HEK293 (cell line): ENCODE measurements around the gene UGT1A9.
"Not testable (repeated sequence)": the region's sequence is repeated elsewhere in the genome, so short reads cannot be mapped to it uniquely, and the experiment has no call there.

Experiments
- CTCF ChIA-PET: fragments of 350-600 bp; formaldehyde crosslinking; extraction: SDS; loops from one replicate; lab custom pipeline; 2021; ENCODE audit warnings: antibody characterized with exemption; lab: Yijun Ruan, JAX
- POLR2A ChIA-PET: fragments of 300-600 bp; formaldehyde crosslinking; extraction: SDS; loops from one replicate; lab custom pipeline; 2020; ENCODE audit warnings: antibody characterized with exemption, inconsistent platforms; lab: Yijun Ruan, JAX
- H3K27ac ChIP-seq: fragments of 200-500 bp; sonication (Bioruptor generic); 2 replicates; pipeline ENCODE4 v1.5.1; 2014; ENCODE audit warnings: low read depth, low read length, control low read depth, inconsistent platforms; ENCODE audit errors: extremely low read depth
- H3K36me3 ChIP-seq, 2 experiments: fragments of 200-500 bp in 1 of 2; sonication (Bioruptor generic) in 1 of 2; 1 replicate in 1 of 2; 2 replicates in 1 of 2; pipeline ENCODE4 v1.5.1; 2014 to 2017; ENCODE audit warnings: inconsistent platforms in 2 of 2, low read length in 2 of 2; ENCODE audit not compliant: control insufficient read depth in 2 of 2, insufficient read depth in 1 of 2
- H3K4me1 ChIP-seq: fragments of 200-500 bp; sonication (Bioruptor generic); 2 replicates; pipeline ENCODE4 v1.5.1; 2014; ENCODE audit warnings: mild to moderate bottlenecking, low read length, inconsistent platforms; ENCODE audit not compliant: control insufficient read depth, insufficient read depth
- H3K4me3 ChIP-seq: 2 replicates; pipeline ENCODE4 v1.5.1; 2011; ENCODE audit warnings: low read depth, mild to moderate bottlenecking, control low read depth, low read length, moderate library complexity
- H3K9me3 ChIP-seq: fragments of 200-500 bp; sonication (Bioruptor generic); 2 replicates; pipeline ENCODE4 v1.5.1; 2014; ENCODE audit warnings: low read depth, low read length, inconsistent platforms; ENCODE audit not compliant: control insufficient read depth, insufficient read depth
- KLF10 ChIP-seq: fragments of 450-650 bp; IDR thresholded peaks from 2 replicates; pipeline ENCODE4 v1.5.1; 2018; ENCODE audit warnings: missing biosample characterization, mild to moderate bottlenecking, missing genetic modification characterization
- KLF9 ChIP-seq: fragments of 450-650 bp; formaldehyde crosslinking; IDR thresholded peaks from 2 replicates; pipeline ENCODE4 v1.5.1; 2016; ENCODE audit warnings: missing biosample characterization, missing genetic modification characterization, low read depth
- SP3 ChIP-seq: fragments of 450-650 bp; formaldehyde crosslinking; IDR thresholded peaks from 2 replicates; pipeline ENCODE4 v1.5.1; 2016; ENCODE audit warnings: missing biosample characterization, missing genetic modification characterization
- YY2 ChIP-seq: fragments of 450-650 bp; formaldehyde crosslinking; IDR thresholded peaks from 2 replicates; pipeline ENCODE4 v1.5.1; 2016; ENCODE audit warnings: missing biosample characterization, missing genetic modification characterization
- ZIC2 ChIP-seq: fragments of 450-650 bp; formaldehyde crosslinking; IDR thresholded peaks from 2 replicates; pipeline ENCODE4 v1.5.1; 2016; ENCODE audit warnings: missing biosample characterization, missing genetic modification characterization
- ZNF121 ChIP-seq: fragments of 450-650 bp; formaldehyde crosslinking; IDR thresholded peaks from 2 replicates; pipeline ENCODE4 v1.5.1; 2016; ENCODE audit warnings: missing biosample characterization, missing genetic modification characterization
- ZNF248 ChIP-seq: fragments of 450-650 bp; formaldehyde crosslinking; IDR thresholded peaks from 2 replicates; pipeline ENCODE4 v1.5.1; 2017; ENCODE audit warnings: missing biosample characterization, missing genetic modification characterization
- ZNF394 ChIP-seq: fragments of 450-650 bp; formaldehyde crosslinking; IDR thresholded peaks from 2 replicates; pipeline ENCODE4 v1.5.1; 2016; ENCODE audit warnings: missing biosample characterization, missing genetic modification characterization, mild to moderate bottlenecking, moderate library complexity, borderline replicate concordance
- ZNF514 ChIP-seq: fragments of 450-650 bp; formaldehyde crosslinking; IDR thresholded peaks from 2 replicates; pipeline ENCODE4 v1.5.1; 2016; ENCODE audit warnings: missing biosample characterization, missing genetic modification characterization
- ZNF658 ChIP-seq: fragments of 450-650 bp; formaldehyde crosslinking; IDR thresholded peaks from 2 replicates; pipeline ENCODE4; 2016; ENCODE audit warnings: missing biosample characterization, missing genetic modification characterization
- TF ChIP-seq, protein P1 (sequence below): fragments of 450-650 bp; IDR thresholded peaks from 2 replicates; pipeline ENCODE4 v1.5.1; 2018; ENCODE audit warnings: missing biosample characterization, missing genetic modification characterization
- TF ChIP-seq, protein P2 (sequence below): fragments of 450-650 bp; formaldehyde crosslinking; IDR thresholded peaks from 2 replicates; pipeline ENCODE4 v1.5.1; 2017; ENCODE audit warnings: missing biosample characterization, missing genetic modification characterization
- TF ChIP-seq, protein P3 (sequence below): fragments of 450-650 bp; formaldehyde crosslinking; IDR thresholded peaks from 2 replicates; pipeline ENCODE4 v1.5.1; 2016; ENCODE audit warnings: missing biosample characterization, missing genetic modification characterization

UGT1A9 gene

DNA sequence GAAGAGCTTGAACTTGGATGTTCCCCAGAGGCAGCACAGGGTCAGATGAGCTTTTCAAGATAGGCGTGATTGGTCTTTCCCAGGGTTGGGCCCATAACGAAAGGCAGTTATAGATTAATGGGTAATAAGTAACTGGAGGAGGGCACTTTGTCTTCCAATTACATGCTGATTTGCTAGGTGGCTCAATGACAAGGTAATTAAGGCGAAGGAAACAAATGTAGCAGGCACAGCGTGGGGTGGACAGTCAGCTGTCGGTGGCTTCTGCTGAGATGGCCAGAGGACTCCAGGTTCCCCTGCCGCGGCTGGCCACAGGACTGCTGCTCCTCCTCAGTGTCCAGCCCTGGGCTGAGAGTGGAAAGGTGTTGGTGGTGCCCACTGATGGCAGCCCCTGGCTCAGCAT lies 46.9 kb downstream of the UGT1A9 start, which contains the start of gene UGT1A4:
Gene UGT1A4 (plus strand): TSS at position 185 of the 400 bp plus-strand sequence. CDS start 85 bp downstream, at position 270.
- ChIA-PET CTCF (no interaction called here), POLR2A (no interaction called here)
- Histone ChIP-seq H3K4me1 (no peaks in the 10 kb centered on the region), H3K9me3 (no peaks in the 10 kb centered on the region), H3K4me3 (no peak within 1 kb of the TSS), H3K27ac (no peak within 1 kb of the TSS), H3K36me3 (no peaks in the 10 kb centered on the region)
- TF ChIP-seq, protein P1, sequence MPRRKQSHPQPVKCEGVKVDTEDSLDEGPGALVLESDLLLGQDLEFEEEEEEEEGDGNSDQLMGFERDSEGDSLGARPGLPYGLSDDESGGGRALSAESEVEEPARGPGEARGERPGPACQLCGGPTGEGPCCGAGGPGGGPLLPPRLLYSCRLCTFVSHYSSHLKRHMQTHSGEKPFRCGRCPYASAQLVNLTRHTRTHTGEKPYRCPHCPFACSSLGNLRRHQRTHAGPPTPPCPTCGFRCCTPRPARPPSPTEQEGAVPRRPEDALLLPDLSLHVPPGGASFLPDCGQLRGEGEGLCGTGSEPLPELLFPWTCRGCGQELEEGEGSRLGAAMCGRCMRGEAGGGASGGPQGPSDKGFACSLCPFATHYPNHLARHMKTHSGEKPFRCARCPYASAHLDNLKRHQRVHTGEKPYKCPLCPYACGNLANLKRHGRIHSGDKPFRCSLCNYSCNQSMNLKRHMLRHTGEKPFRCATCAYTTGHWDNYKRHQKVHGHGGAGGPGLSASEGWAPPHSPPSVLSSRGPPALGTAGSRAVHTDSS (tag by site-specific recombination): no peak
- TF ChIP-seq ZNF658 (tag by site-specific recombination): no peak
- no peak for TF ChIP-seq ZNF121 (tag by site-specific recombination)
- TF ChIP-seq ZNF248 (tag by site-specific recombination): no peak

DNA sequence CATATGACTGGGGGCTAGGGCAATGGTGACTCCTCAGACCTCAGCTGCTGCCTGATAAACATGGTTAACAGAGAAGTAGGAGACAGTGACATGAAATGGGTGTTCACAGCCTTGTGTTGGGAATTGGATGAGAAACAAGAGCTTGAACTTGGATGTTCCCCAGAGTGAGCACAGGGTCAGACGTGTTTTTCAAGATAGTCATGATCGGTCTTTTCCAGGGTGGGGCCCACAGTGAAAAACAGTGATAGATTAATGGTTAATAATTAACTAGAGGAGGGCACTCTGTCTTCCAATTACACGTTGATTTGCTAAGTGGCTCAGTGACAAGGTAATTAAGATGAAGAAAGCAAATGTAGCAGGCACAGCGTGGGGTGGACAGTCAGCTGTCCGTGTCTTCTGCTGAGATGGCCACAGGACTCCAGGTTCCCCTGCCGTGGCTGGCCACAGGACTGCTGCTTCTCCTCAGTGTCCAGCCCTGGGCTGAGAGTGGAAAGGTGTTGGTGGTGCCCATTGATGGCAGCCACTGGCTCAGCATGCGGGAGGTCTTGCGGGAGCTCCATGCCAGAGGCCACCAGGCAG lies 57.1 kb downstream of the UGT1A9 start, which contains the start of gene UGT1A3:
Gene UGT1A3 (plus strand): TSS at position 320 of the 579 bp plus-strand sequence. CDS start 85 bp downstream, at position 405.
- ChIA-PET POLR2A (no interaction called here), CTCF (no interaction called here)
- H3K36me3 ChIP-seq: no peaks in the 10 kb centered on the region
- no peaks in the 10 kb centered on the region for H3K9me3 ChIP-seq
- no peak within 1 kb of the TSS for H3K4me3 ChIP-seq
- no peak within 1 kb of the TSS for H3K27ac ChIP-seq
- TF ChIP-seq, protein P2, sequence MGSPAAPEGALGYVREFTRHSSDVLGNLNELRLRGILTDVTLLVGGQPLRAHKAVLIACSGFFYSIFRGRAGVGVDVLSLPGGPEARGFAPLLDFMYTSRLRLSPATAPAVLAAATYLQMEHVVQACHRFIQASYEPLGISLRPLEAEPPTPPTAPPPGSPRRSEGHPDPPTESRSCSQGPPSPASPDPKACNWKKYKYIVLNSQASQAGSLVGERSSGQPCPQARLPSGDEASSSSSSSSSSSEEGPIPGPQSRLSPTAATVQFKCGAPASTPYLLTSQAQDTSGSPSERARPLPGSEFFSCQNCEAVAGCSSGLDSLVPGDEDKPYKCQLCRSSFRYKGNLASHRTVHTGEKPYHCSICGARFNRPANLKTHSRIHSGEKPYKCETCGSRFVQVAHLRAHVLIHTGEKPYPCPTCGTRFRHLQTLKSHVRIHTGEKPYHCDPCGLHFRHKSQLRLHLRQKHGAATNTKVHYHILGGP: no peak
- TF ChIP-seq YY2 (tag by site-specific recombination) (no peak), KLF9 (tag by site-specific recombination) (no peak), KLF10 (tag by site-specific recombination) (no peak), ZIC2 (tag by site-specific recombination) (no peak), SP3 (tag by site-specific recombination) (no peak), ZNF514 (tag by site-specific recombination) (no peak), ZNF394 (tag by site-specific recombination) (no peak)
- TF ChIP-seq, protein P3, sequence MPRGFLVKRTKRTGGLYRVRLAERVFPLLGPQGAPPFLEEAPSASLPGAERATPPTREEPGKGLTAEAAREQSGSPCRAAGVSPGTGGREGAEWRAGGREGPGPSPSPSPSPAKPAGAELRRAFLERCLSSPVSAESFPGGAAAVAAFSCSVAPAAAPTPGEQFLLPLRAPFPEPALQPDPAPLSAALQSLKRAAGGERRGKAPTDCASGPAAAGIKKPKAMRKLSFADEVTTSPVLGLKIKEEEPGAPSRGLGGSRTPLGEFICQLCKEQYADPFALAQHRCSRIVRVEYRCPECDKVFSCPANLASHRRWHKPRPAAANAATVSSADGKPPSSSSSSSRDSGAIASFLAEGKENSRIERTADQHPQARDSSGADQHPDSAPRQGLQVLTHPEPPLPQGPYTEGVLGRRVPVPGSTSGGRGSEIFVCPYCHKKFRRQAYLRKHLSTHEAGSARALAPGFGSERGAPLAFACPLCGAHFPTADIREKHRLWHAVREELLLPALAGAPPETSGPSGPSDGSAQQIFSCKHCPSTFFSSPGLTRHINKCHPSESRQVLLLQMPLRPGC (tag by site-specific recombination): no peak
- no peaks in the 10 kb centered on the region for H3K4me1 ChIP-seq

DNA sequence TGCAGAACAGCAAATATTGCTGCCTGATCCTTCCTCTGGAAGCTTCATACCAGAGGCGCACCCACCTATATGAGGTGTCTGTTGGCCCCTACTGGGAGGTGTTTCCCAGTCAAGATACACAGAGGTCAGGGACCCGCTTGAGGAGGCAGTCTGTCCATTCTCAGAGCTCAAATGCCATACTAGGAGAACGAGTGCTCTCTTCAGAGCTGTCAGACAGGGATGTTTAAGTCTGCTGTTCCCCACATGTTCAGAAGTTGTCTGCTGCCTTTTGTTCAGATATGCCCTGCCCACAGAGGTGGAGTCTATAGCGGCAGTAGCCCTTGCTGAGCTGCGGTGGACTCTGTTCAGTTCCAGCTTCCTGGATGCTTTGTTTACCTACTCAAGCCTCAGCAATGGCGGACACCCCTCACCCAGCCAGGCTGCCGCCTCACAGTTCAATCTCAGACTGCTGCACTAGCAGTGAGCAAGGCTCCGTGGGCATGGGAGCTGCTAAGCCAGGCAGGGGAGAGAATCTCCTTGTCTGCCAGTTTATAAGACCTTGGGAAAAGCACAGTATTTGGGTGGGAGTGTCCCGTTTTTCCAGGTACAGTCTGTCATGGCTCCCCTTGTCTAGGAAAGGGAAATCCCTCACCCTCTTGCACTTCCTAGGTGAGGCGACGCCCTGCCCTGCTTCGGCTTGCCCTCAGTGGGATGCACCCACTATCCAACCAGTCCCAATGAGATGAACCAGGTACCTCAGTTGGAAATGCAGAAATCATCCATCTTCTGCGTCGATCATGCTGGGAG lies 65.4 kb downstream of the UGT1A9 start:
- H3K4me1 ChIP-seq, CTCF ChIA-PET, POLR2A ChIA-PET, H3K36me3 ChIP-seq, H3K4me3 ChIP-seq, H3K27ac ChIP-seq, H3K9me3 ChIP-seq: not testable (repeated sequence)
